IPS-15b (cell line): ENCODE results near the gene NPIPB9.
"Not testable (repeated sequence)": the region's sequence is repeated elsewhere in the genome, so short reads cannot be mapped to it uniquely, and the experiment has no call there.

Experiments
- H3K27me3 ChIP-seq: one replicate; pipeline ENCODE4 v1.6.1; 2013; ENCODE audit warnings: low read length; ENCODE audit not compliant: control insufficient read depth, insufficient read depth
- H3K36me3 ChIP-seq: one replicate; pipeline ENCODE4 v1.6.1; 2013; ENCODE audit warnings: low read length; ENCODE audit not compliant: control insufficient read depth, insufficient read depth
- H3K4me1 ChIP-seq: one replicate; pipeline ENCODE4 v1.6.1; 2013; ENCODE audit warnings: mild to moderate bottlenecking, low read length; ENCODE audit not compliant: control insufficient read depth, insufficient read depth
- H3K4me3 ChIP-seq: one replicate; pipeline ENCODE4 v1.5.1; 2013; ENCODE audit warnings: low read depth, low read length
- H3K9ac ChIP-seq: one replicate; pipeline ENCODE4 v1.6.1; 2013; ENCODE audit warnings: low read depth, mild to moderate bottlenecking, low read length
- H3K9me3 ChIP-seq: one replicate; pipeline ENCODE4 v1.6.1; 2013; ENCODE audit warnings: mild to moderate bottlenecking, low read length; ENCODE audit not compliant: control insufficient read depth, insufficient read depth

NPIPB9 gene

GRCh38 chr16:28750469-28751067 is 1.0 kb upstream of the NPIPB9 start:
- not testable (repeated sequence) for H3K36me3 ChIP-seq, H3K4me1 ChIP-seq, H3K4me3 ChIP-seq, H3K27me3 ChIP-seq, H3K9ac ChIP-seq, H3K9me3 ChIP-seq

- H3K27me3 ChIP-seq, H3K36me3 ChIP-seq, H3K4me3 ChIP-seq, H3K4me1 ChIP-seq, H3K9ac ChIP-seq, H3K9me3 ChIP-seq: not testable (repeated sequence)
Observed at GRCh38 chr16:28781697-28782096, 30.1 kb downstream of the NPIPB9 start.

DNA sequence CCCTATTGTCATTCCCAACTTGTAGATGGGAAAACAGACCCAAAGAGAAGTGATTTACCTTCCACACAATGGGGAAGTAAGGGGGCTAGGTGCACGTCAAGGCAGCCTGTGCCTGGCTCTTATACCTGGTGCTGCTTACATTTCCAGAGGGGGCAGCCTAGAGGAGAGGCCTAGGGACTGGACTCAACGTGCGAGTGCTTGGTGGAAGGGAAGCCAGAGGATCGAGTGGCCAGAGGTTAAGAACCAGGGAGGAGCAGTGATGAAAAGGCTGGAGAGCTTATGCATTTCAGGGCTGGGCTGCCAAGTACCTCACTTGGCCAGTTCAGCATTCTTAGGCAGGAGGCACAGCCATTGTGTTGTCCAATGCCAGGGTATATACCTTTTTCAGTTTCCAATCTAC is 30.8 kb downstream of the NPIPB9 start:
- not testable (repeated sequence) for H3K9ac ChIP-seq, H3K36me3 ChIP-seq, H3K4me1 ChIP-seq, H3K4me3 ChIP-seq, H3K27me3 ChIP-seq, H3K9me3 ChIP-seq

DNA sequence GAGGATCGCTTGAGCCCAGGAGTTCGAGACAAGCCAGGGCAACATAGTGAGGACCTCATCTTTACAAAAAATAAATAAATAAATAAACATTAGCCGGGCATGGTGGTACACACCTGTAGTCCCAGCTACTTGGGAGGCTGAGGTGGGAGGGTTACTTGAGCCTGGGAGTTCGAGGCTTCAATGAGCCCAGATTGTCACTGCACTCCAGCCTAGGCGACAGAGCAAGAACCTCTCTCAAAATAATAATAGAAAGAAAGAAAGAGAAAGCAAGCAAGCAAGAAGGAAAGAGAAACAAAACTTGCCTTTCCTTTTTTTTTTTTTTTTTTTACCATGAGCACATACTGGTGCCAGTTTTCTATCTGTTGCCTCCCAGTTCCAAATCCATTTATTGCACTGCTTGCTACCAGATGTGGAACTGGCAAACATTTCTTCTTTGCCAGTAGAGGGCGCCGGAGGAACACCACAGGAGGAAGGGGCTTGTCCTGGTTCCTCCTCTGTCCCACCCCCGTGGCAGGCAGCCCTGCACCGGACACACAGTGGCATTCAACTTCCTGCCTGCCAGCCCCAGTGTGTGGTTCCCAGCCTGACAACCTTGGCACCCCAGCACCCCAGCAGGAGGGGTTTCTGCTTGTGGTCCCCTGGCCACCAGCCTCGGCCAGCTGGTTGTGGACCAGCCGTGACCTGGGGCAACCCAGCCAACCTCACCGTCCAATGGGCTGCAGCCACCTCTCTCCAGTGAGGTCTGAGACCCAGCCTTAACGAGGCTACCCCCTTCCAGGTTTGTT is 50.8 kb downstream of the NPIPB9 start:
- H3K27me3 ChIP-seq, H3K9ac ChIP-seq, H3K4me3 ChIP-seq, H3K4me1 ChIP-seq, H3K36me3 ChIP-seq, H3K9me3 ChIP-seq: not testable (repeated sequence)

DNA sequence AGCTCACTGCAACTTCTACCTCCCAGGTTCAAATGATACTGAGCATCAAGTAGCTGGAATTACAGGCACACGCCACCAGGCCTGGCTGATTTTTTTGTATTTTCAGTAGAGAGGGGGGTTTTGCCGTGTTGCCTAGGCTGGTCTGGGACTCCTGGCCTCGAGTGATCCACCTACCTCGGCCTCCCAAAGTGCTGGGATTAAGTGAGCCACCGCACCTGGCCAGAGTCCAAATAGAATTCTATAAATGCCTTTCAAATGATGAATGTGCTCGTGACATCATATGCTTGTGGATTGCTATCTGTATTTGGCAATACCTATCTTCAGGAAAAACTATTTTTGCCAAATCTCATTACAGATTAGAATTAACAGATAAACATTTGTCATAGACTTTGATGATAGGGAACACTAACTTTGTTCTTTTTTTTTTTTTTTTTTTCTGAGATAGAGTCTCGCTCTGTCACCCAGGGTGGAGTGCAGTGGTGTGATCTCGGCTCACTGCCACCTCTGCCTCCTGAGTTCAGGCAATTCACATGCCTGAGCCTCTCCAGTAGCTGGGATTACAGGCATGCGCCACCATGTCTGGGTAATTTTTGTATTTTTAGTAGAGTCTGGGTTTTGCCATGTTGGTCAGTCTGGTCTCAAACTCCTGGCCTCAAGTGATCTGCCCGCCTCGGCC is 56.0 kb downstream of the NPIPB9 start:
- H3K27me3 ChIP-seq, H3K4me3 ChIP-seq, H3K36me3 ChIP-seq, H3K9ac ChIP-seq, H3K4me1 ChIP-seq, H3K9me3 ChIP-seq: not testable (repeated sequence)

DNA sequence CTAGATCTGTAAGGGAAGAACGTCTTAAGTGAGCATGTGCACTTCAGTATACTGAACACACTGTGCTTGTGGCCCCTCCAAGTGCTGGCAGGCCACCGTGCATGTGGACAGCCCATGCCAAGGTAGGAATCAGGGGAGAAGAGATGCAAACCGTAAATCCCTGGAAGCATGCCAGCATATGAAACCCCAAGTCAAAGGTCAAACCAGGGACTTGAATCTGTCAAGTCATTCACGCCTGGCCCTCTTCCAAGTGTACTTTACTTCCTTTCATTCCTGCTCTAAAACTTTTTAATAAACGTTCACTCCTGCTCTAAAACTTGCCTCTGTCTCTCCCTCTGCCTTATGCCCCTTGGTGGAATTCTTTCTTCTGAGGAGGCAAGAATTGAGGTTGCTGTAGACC is 68.4 kb downstream of the NPIPB9 start:
- Histone ChIP-seq H3K4me3 (no peak overlapping the region), H3K9ac (no peak overlapping the region), H3K27me3 (no peaks in the 10 kb centered on the region), H3K4me1 (peaks cover 4% of the 10 kb centered on the region), H3K9me3 (no peaks in the 10 kb centered on the region), H3K36me3 (no peaks in the 10 kb centered on the region)

GRCh38 chr16:28820546-28820945 is 69.0 kb downstream of the NPIPB9 start:
- H3K4me3 ChIP-seq, H3K36me3 ChIP-seq, H3K27me3 ChIP-seq, H3K9me3 ChIP-seq, H3K4me1 ChIP-seq, H3K9ac ChIP-seq: not testable (repeated sequence)

GRCh38 chr16:28821874-28822519 is 70.4 kb downstream of the NPIPB9 start:
- peak overlapping the region; percentile 100 for H3K4me3 ChIP-seq
- H3K4me1 ChIP-seq = peaks cover 4% of the 10 kb centered on the region
- peak overlapping the region; percentile 51 for H3K9ac ChIP-seq
- H3K9me3 ChIP-seq = no peaks in the 10 kb centered on the region
- no peaks in the 10 kb centered on the region for H3K27me3 ChIP-seq
- peaks cover 14% of the 10 kb centered on the region for H3K36me3 ChIP-seq
